DMS53 (cell line): Measurements from ENCODE around the gene CLMN.
A peak's percentile ranks its signal among the peaks of the same experiment; 100 is the strongest.

Experiments
- DNase-seq: peaks from one replicate; lab custom pipeline; 2025; lab: John Stamatoyannopoulos, UW

The CLMN gene

GRCh38 chr14:95341115-95341514, 21.4 kb upstream of the CLMN start:
- DNase-seq = no peak

- DNase-seq = no peak
Observed at GRCh38 chr14:95340201-95340697, 20.5 kb upstream of the CLMN start.

GRCh38 chr14:95339301-95339865, 19.7 kb upstream of the CLMN start:
- no peak for DNase-seq

- DNase-seq = no peak
Observed at GRCh38 chr14:95338436-95338835, 18.7 kb upstream of the CLMN start.

- DNase-seq = no peak
Observed at GRCh38 chr14:95337041-95337595, 17.4 kb upstream of the CLMN start.

GRCh38 chr14:95336192-95336760, 16.6 kb upstream of the CLMN start:
- no peak for DNase-seq

GRCh38 chr14:95335071-95335470, 15.4 kb upstream of the CLMN start:
- no peak for DNase-seq

GRCh38 chr14:95334044-95334443, 14.3 kb upstream of the CLMN start:
- DNase-seq = no peak

GRCh38 chr14:95332641-95333040, 12.9 kb upstream of the CLMN start:
- DNase-seq = no peak

GRCh38 chr14:95331708-95332408, 12.2 kb upstream of the CLMN start:
- no peak for DNase-seq

GRCh38 chr14:95330591-95331370, 11.1 kb upstream of the CLMN start:
- peak; percentile 32 for DNase-seq

DNA sequence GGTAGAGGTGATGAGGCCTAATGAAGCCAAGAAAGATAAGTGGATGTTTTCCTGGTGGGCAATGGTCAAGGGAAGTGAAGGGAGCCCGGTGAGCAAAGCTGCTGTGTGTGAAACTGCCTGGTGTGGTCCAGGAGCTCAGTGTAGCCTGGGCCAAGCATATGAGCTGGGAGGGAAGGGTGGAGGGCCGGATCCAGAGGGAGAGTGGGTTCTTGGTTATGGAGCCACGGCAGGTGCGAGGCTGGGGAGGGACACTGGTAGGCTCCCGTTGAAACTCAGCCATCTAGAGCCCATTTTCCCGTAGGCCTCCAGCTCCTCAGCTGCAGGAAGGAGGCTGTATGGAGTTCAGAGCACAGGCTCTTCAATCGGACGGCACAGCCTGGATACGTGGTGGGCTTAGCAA, 10.2 kb upstream of the CLMN start:
- DNase-seq = no peak

- no peak for DNase-seq
Observed at GRCh38 chr14:95328729-95329503, 9.2 kb upstream of the CLMN start.

DNA sequence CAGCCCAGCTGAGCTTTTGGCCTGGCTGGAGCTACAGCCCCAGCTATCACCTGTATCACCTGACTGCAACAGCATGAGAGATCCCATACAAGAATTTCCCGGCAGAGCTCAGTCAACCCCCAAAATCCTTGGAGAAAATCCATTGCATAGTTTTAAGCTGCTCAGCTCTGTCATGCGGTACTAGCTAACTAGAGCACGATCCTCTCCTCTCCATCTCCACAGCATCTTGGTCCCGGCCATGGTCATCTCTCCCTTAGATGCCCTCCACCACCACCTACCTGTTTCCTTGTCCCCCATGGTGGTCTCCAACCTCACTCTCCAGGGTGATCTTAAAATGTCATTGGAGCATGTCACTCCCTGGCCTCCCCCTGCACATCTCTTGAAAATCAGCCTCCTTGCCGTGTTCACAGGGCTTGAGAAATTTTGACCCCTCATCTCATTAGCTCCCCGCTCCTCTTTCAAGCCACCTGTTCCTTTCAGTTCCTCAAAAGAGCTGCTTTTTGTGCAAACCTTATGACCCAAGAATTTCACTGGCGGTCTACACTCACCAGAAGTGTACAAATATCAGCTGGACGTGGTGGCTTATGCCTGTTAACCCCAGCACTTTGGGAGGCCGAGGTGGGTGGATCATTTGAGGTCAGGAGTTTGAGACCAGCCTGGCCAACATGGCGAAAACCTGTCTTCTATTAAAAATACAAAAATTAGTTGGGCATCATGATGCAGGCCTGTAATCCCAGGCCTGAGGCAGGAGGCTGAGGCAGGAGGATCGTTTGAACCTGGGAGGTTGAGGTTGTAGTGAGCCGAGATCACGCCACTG, 8.1 kb upstream of the CLMN start:
- DNase-seq = no peak

DNA sequence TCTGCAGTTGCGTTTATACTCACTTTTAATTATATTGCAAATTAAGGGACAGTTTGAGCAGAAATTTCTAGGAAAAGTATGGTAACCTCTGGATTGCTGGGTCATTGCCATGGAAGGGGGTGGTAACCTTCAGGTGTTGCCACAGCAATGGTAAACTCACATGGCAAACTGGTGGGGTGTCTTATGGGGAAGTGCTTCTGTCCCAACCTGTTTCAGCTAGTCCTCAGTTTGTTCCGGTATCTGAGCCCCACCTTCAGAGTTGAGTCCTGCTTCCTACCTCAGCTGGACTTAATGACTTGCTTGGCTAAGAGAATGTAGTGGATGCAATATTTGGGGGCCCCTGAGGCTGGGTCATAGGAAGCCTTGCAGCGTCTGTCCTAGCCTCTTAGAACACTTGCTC, 7.3 kb upstream of the CLMN start:
- no peak for DNase-seq

GRCh38 chr14:95323917-95324316, 4.2 kb upstream of the CLMN start:
- DNase-seq = no peak

DNA sequence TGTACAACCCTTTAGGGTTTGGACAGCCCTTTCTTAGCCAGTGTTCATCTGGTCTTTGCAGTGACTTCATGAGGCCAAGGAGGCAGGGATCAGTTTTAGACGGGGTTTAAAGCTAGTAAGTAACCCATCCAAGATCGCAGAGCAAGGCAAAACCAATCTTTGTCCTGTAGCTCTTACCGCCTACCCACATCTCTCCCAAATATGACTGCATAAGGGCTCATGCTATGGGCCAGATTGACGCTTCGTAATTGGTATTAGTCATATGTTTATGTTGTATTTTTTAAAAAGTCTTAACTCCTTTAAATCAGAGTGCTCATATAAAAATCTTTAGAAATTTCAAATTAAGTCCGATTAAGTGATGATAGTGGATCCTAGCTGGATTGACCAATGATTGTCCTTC, 3.7 kb upstream of the CLMN start:
- DNase-seq = no peak

- DNase-seq = no peak
Observed at GRCh38 chr14:95322651-95323050, 2.9 kb upstream of the CLMN start.

DNA sequence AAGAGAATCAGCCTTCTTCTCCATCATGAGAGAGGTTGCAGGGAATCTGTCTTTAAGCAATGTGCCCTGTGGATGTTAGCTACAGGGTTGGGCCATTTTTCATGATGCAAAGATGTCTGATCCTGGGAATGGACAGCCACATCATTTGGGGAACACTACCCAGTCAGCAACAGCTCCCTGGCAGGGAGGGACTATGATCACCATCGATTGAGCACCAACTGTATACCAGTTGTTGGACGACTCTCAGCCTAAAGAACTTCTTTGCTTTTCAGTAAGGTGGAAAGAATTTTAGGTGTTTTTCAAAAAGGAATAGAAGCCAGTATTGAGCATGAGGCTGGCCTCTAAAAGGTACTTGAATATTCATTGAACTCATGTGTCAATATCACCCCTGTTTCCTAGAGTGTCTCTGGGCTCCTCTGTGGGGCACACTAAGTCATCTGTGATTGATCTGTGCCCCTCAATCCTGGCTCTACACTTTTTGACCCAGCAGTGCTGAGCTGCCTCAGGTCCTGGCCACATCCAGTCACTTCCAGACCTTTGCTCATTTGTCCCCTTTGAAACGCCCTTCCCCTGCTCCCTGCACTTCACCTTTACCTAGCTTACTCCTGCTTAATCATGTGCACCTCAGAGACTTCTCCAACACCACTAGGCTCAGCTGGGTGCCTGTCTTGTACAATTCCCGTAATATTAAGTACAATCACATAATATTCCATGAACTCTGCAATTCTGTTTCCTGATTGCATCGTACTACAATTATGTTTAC, 2.2 kb upstream of the CLMN start:
- DNase-seq = no peak
